Measurements from ENCODE around the gene CDC73. TPM values are rescaled to one million over a fixed set of nuclear protein-coding genes. Genes with fewer than 3 reads are reported as not detected.

CDC73 gene
- total and polyA plus RNA-seq, 4 donors: 20.2 to 44.0 (median 26.7) TPM

- Histone ChIP-seq H3K9me3 (ENCODE audit: control insufficient read depth, insufficient read depth, low read length) (no peaks in the 10 kb centered on the region), H3K4me1 (ENCODE audit: control insufficient read depth, insufficient read depth, low read length) (peaks cover 9% of the 10 kb centered on the region)
- DNase-seq (ENCODE audit: low read depth in 4 of 6, low spot score in 6 of 6): no peak
These were observed 1.9 kb downstream of the CDC73 start for GRCh38 chr1:193123751-193124150.

GRCh38 chr1:193125369-193125768, 3.5 kb downstream of the CDC73 start:
- peaks cover 9% of the 10 kb centered on the region for H3K4me1 ChIP-seq (ENCODE audit: control insufficient read depth, insufficient read depth, low read length)
- no peaks in the 10 kb centered on the region for H3K9me3 ChIP-seq (ENCODE audit: control insufficient read depth, insufficient read depth, low read length)
- H3K36me3 ChIP-seq (ENCODE audit: control insufficient read depth, insufficient read depth, low read length): peaks cover 25% of the 10 kb centered on the region
- H3K4me3 ChIP-seq (ENCODE audit: low read depth, low read length): no peak overlapping the region
- DNase-seq (ENCODE audit: low read depth in 4 of 6, low spot score in 6 of 6): no peak
- no peak overlapping the region for H3K27ac ChIP-seq (ENCODE audit: low read depth, low read length)
- no CpG with 5 or more reads among the region's 6 CpGs for WGBS (ENCODE audit: insufficient coverage)
- no peaks in the 10 kb centered on the region for H3K27me3 ChIP-seq (ENCODE audit: control insufficient read depth, insufficient read depth, low read length)

More at GRCh38 chr1:193123751-193124150, 1.9 kb downstream of the CDC73 start:
- H3K27ac ChIP-seq (ENCODE audit: low read depth, low read length): no peak overlapping the region
- H3K27me3 ChIP-seq (ENCODE audit: control insufficient read depth, insufficient read depth, low read length): no peaks in the 10 kb centered on the region
- no peak overlapping the region for H3K4me3 ChIP-seq (ENCODE audit: low read depth, low read length)
- peaks cover 17% of the 10 kb centered on the region for H3K36me3 ChIP-seq (ENCODE audit: control insufficient read depth, insufficient read depth, low read length)

GRCh38 chr1:193131266-193131860, 9.5 kb downstream of the CDC73 start:
- no peaks in the 10 kb centered on the region for H3K4me1 ChIP-seq (ENCODE audit: control insufficient read depth, insufficient read depth, low read length)
- H3K4me3 ChIP-seq (ENCODE audit: low read depth, low read length): no peak overlapping the region
- WGBS (ENCODE audit: insufficient coverage): no CpG with 5 or more reads among the region's 2 CpGs
- DNase-seq (ENCODE audit: low read depth in 4 of 6, low spot score in 6 of 6): no peak
- no peaks in the 10 kb centered on the region for H3K27me3 ChIP-seq (ENCODE audit: control insufficient read depth, insufficient read depth, low read length)
- H3K36me3 ChIP-seq (ENCODE audit: control insufficient read depth, insufficient read depth, low read length): peaks cover 30% of the 10 kb centered on the region
- no peaks in the 10 kb centered on the region for H3K9me3 ChIP-seq (ENCODE audit: control insufficient read depth, insufficient read depth, low read length)
- H3K27ac ChIP-seq (ENCODE audit: low read depth, low read length): no peak overlapping the region

- H3K9me3 ChIP-seq (ENCODE audit: control insufficient read depth, insufficient read depth, low read length): no peaks in the 10 kb centered on the region
- H3K36me3 ChIP-seq (ENCODE audit: control insufficient read depth, insufficient read depth, low read length): peaks cover 16% of the 10 kb centered on the region
- no peak for DNase-seq (ENCODE audit: low read depth in 4 of 6, low spot score in 6 of 6)
- 71% methylated on average over 7 of the region's 7 CpGs for WGBS (ENCODE audit: insufficient coverage)
- H3K27ac ChIP-seq (ENCODE audit: low read depth, low read length): no peak overlapping the region
- no peak overlapping the region for H3K4me3 ChIP-seq (ENCODE audit: low read depth, low read length)
- H3K27me3 ChIP-seq (ENCODE audit: control insufficient read depth, insufficient read depth, low read length): no peaks in the 10 kb centered on the region
- H3K4me1 ChIP-seq (ENCODE audit: control insufficient read depth, insufficient read depth, low read length): no peaks in the 10 kb centered on the region
These were observed 18.4 kb downstream of the CDC73 start for GRCh38 chr1:193140254-193140653.

- Histone ChIP-seq H3K27ac (ENCODE audit: low read depth, low read length) (no peak overlapping the region), H3K9me3 (ENCODE audit: control insufficient read depth, insufficient read depth, low read length) (no peaks in the 10 kb centered on the region), H3K27me3 (ENCODE audit: control insufficient read depth, insufficient read depth, low read length) (no peaks in the 10 kb centered on the region), H3K36me3 (ENCODE audit: control insufficient read depth, insufficient read depth, low read length) (peaks cover 12% of the 10 kb centered on the region), H3K4me3 (ENCODE audit: low read depth, low read length) (no peak overlapping the region), H3K4me1 (ENCODE audit: control insufficient read depth, insufficient read depth, low read length) (no peaks in the 10 kb centered on the region)
- DNase-seq (ENCODE audit: low read depth in 4 of 6, low spot score in 6 of 6): no peak
- no CpG with 5 or more reads among the region's 3 CpGs for WGBS (ENCODE audit: insufficient coverage)
These were observed 20.0 kb downstream of the CDC73 start for GRCh38 chr1:193141804-193142203.

- H3K4me3 ChIP-seq (ENCODE audit: low read depth, low read length): no peak overlapping the region
- WGBS (ENCODE audit: insufficient coverage): no CpG with 5 or more reads among the region's 2 CpGs
- no peak for DNase-seq (ENCODE audit: low read depth in 4 of 6, low spot score in 6 of 6)
- no peak overlapping the region for H3K27ac ChIP-seq (ENCODE audit: low read depth, low read length)
- no peaks in the 10 kb centered on the region for H3K9me3 ChIP-seq (ENCODE audit: control insufficient read depth, insufficient read depth, low read length)
- no peaks in the 10 kb centered on the region for H3K27me3 ChIP-seq (ENCODE audit: control insufficient read depth, insufficient read depth, low read length)
- H3K36me3 ChIP-seq (ENCODE audit: control insufficient read depth, insufficient read depth, low read length): peaks cover 17% of the 10 kb centered on the region
- H3K4me1 ChIP-seq (ENCODE audit: control insufficient read depth, insufficient read depth, low read length): no peaks in the 10 kb centered on the region
These were observed 20.6 kb downstream of the CDC73 start for GRCh38 chr1:193142409-193142808.

- Histone ChIP-seq H3K4me3 (ENCODE audit: low read depth, low read length) (no peak overlapping the region), H3K36me3 (ENCODE audit: control insufficient read depth, insufficient read depth, low read length) (peaks cover 18% of the 10 kb centered on the region), H3K27ac (ENCODE audit: low read depth, low read length) (no peak overlapping the region), H3K4me1 (ENCODE audit: control insufficient read depth, insufficient read depth, low read length) (no peaks in the 10 kb centered on the region), H3K9me3 (ENCODE audit: control insufficient read depth, insufficient read depth, low read length) (no peaks in the 10 kb centered on the region), H3K27me3 (ENCODE audit: control insufficient read depth, insufficient read depth, low read length) (no peaks in the 10 kb centered on the region)
- WGBS (ENCODE audit: insufficient coverage): no CpG with 5 or more reads among the region's 1 CpG
- peak in 3 of 6 donors; percentile 20 to 80 (median 52) for DNase-seq (ENCODE audit: low read depth in 4 of 6, low spot score in 6 of 6)
These were observed 21.5 kb downstream of the CDC73 start for GRCh38 chr1:193143285-193143684.

- Histone ChIP-seq H3K9me3 (ENCODE audit: control insufficient read depth, insufficient read depth, low read length) (no peaks in the 10 kb centered on the region), H3K27ac (ENCODE audit: low read depth, low read length) (no peak overlapping the region), H3K27me3 (ENCODE audit: control insufficient read depth, insufficient read depth, low read length) (no peaks in the 10 kb centered on the region), H3K4me3 (ENCODE audit: low read depth, low read length) (no peak overlapping the region), H3K36me3 (ENCODE audit: control insufficient read depth, insufficient read depth, low read length) (peaks cover 10% of the 10 kb centered on the region), H3K4me1 (ENCODE audit: control insufficient read depth, insufficient read depth, low read length) (no peaks in the 10 kb centered on the region)
- WGBS (ENCODE audit: insufficient coverage): 65% methylated on average over 3 of the region's 5 CpGs
- no peak for DNase-seq (ENCODE audit: low read depth in 4 of 6, low spot score in 6 of 6)
These were observed 22.6 kb downstream of the CDC73 start for GRCh38 chr1:193144361-193144938.

GRCh38 chr1:193144999-193145398, 23.2 kb downstream of the CDC73 start:
- Histone ChIP-seq H3K9me3 (ENCODE audit: control insufficient read depth, insufficient read depth, low read length) (no peaks in the 10 kb centered on the region), H3K4me1 (ENCODE audit: control insufficient read depth, insufficient read depth, low read length) (no peaks in the 10 kb centered on the region), H3K4me3 (ENCODE audit: low read depth, low read length) (no peak overlapping the region), H3K36me3 (ENCODE audit: control insufficient read depth, insufficient read depth, low read length) (peaks cover 12% of the 10 kb centered on the region), H3K27ac (ENCODE audit: low read depth, low read length) (no peak overlapping the region), H3K27me3 (ENCODE audit: control insufficient read depth, insufficient read depth, low read length) (no peaks in the 10 kb centered on the region)
- no peak for DNase-seq (ENCODE audit: low read depth in 4 of 6, low spot score in 6 of 6)
- WGBS (ENCODE audit: insufficient coverage): no CpG with 5 or more reads among the region's 1 CpG

GRCh38 chr1:193156117-193156821, 34.4 kb downstream of the CDC73 start:
- no peaks in the 10 kb centered on the region for H3K4me1 ChIP-seq (ENCODE audit: control insufficient read depth, insufficient read depth, low read length)
- peaks cover 3% of the 10 kb centered on the region for H3K9me3 ChIP-seq (ENCODE audit: control insufficient read depth, insufficient read depth, low read length)
- DNase-seq (ENCODE audit: low read depth in 4 of 6, low spot score in 6 of 6): no peak
- H3K36me3 ChIP-seq (ENCODE audit: control insufficient read depth, insufficient read depth, low read length): peaks cover 7% of the 10 kb centered on the region
- no peak overlapping the region for H3K4me3 ChIP-seq (ENCODE audit: low read depth, low read length)
- no peak overlapping the region for H3K27ac ChIP-seq (ENCODE audit: low read depth, low read length)
- H3K27me3 ChIP-seq (ENCODE audit: control insufficient read depth, insufficient read depth, low read length): no peaks in the 10 kb centered on the region
- no CpG with 5 or more reads among the region's 3 CpGs for WGBS (ENCODE audit: insufficient coverage)
